CD4-positive, alpha-beta T cell treated with Interleukin-6 for 4 hours (primary cell): ENCODE measurements around the gene ACSL4.
"Not testable (repeated sequence)": the region's sequence is repeated elsewhere in the genome, so short reads cannot be mapped to it uniquely, and the experiment has no call there.

ENCODE experiments used
- DNase-seq: peaks from one replicate; pipeline ENCODE4 v3.0.0-alpha.2; 2020; ENCODE audit warnings: mixed read lengths

The ACSL4 gene

GRCh38 chrX:109732807-109733612, at the start of gene ACSL4:
ACSL4 (minus strand) TSS chrX:109733257; CDS start chrX:109683363, 49,894 bp downstream.
- peak; percentile 90 for DNase-seq

- DNase-seq = no peak
These were observed 44.7 kb upstream of the ACSL4 start for GRCh38 chrX:109777749-109778148.

- DNase-seq = no peak
These were observed 43.9 kb upstream of the ACSL4 start for GRCh38 chrX:109776986-109777385.

- DNase-seq = no peak
These were observed 43.4 kb upstream of the ACSL4 start for GRCh38 chrX:109776432-109776831.

GRCh38 chrX:109775386-109775785, 42.3 kb upstream of the ACSL4 start:
- DNase-seq = no peak

- no peak for DNase-seq
These were observed 41.6 kb upstream of the ACSL4 start for GRCh38 chrX:109774706-109775105.

- DNase-seq = no peak
These were observed 41.1 kb upstream of the ACSL4 start for GRCh38 chrX:109774136-109774535.

- no peak for DNase-seq
These were observed 40.3 kb upstream of the ACSL4 start for GRCh38 chrX:109773374-109773773.

- DNase-seq = no peak
These were observed 37.7 kb upstream of the ACSL4 start for GRCh38 chrX:109770780-109771179.

GRCh38 chrX:109760922-109761250, 27.8 kb upstream of the ACSL4 start:
- DNase-seq = no peak

GRCh38 chrX:109760209-109760921, 27.3 kb upstream of the ACSL4 start:
- DNase-seq = no peak

GRCh38 chrX:109753256-109753655, 20.2 kb upstream of the ACSL4 start:
- no peak for DNase-seq

GRCh38 chrX:109751698-109752097, 18.6 kb upstream of the ACSL4 start:
- DNase-seq = no peak

- DNase-seq = no peak
These were observed 16.1 kb upstream of the ACSL4 start for GRCh38 chrX:109749207-109749606.

- no peak for DNase-seq
These were observed 14.6 kb upstream of the ACSL4 start for GRCh38 chrX:109747681-109748080.

- no peak for DNase-seq
These were observed 9.7 kb upstream of the ACSL4 start for GRCh38 chrX:109742722-109743121.

- DNase-seq = not testable (repeated sequence)
These were observed 7.8 kb upstream of the ACSL4 start for GRCh38 chrX:109740896-109741295.

- DNase-seq = no peak
These were observed 7.4 kb upstream of the ACSL4 start for GRCh38 chrX:109740433-109740809.

- DNase-seq = no peak
These were observed 6.8 kb upstream of the ACSL4 start for GRCh38 chrX:109739625-109740432.

GRCh38 chrX:109735202-109735744, 2.2 kb upstream of the ACSL4 start:
- no peak for DNase-seq

- no peak for DNase-seq
These were observed 591 bp upstream of the ACSL4 start for GRCh38 chrX:109733613-109734083.

- DNase-seq = peak; percentile 21
These were observed 848 bp downstream of the ACSL4 start for GRCh38 chrX:109732017-109732801.
